CD4-positive, alpha-beta memory T cell (primary cell): ENCODE results near the gene CLDN1. TPM values are rescaled to one million over a fixed set of nuclear protein-coding genes. Genes with fewer than 3 reads are reported as not detected.

Source experiments
- CTCF ChIA-PET: fragments of 350-600 bp; sonication (Branson Sonifier 250); formaldehyde crosslinking; loops from one replicate; lab custom pipeline; 2021; ENCODE audit warnings: inconsistent platforms; ENCODE audit not compliant: partially characterized antibody; lab: Charles Lee
- POLR2A ChIA-PET: fragments of 350-600 bp; sonication (Branson Sonifier 250); formaldehyde crosslinking; loops from one replicate; lab custom pipeline; 2021; ENCODE audit not compliant: partially characterized antibody; lab: Charles Lee
- DNase-seq, 5 donors: peaks; one replicate each; pipeline versions ENCODE4 v3.0.0 to v3.0.0-alpha.2; 2020 to 2022; ENCODE audit warnings: mixed read lengths in 1 of 5
- H3K27ac ChIP-seq: one replicate; pipeline ENCODE4 v1.7.0; 2013; ENCODE audit warnings: low read depth, low read length
- H3K27me3 ChIP-seq: 2 replicates; pipeline ENCODE4 v1.7.0; 2013; ENCODE audit warnings: mild to moderate bottlenecking, low read length, moderate library complexity; ENCODE audit not compliant: insufficient read depth
- H3K36me3 ChIP-seq: 2 replicates; pipeline ENCODE4 v1.7.0; 2013; ENCODE audit warnings: mild to moderate bottlenecking, low read length, moderate library complexity; ENCODE audit not compliant: insufficient read depth
- H3K4me1 ChIP-seq: 2 replicates; pipeline ENCODE4 v1.7.0; 2013; ENCODE audit warnings: mild to moderate bottlenecking, low read length, moderate library complexity; ENCODE audit not compliant: insufficient read depth
- H3K4me3 ChIP-seq, 2 donors: one replicate each; pipeline ENCODE4 v1.7.0; 2013; ENCODE audit warnings: low read length in 2 of 2, mild to moderate bottlenecking in 1 of 2
- H3K9me3 ChIP-seq, 2 donors: one replicate each; pipeline ENCODE4 v1.7.0; 2013; ENCODE audit warnings: low read length in 2 of 2, control low read depth in 1 of 2; ENCODE audit not compliant: control insufficient read depth in 1 of 2
- H3K27ac Mint-ChIP-seq, 7 donors: one replicate each; pipeline ENCODE4 v1.8.0; 2020 to 2021; ENCODE audit warnings: mixed read lengths in 7 of 7, mild to moderate bottlenecking in 6 of 7, inconsistent platforms in 3 of 7, moderate library complexity in 3 of 7
- H3K27me3 Mint-ChIP-seq, 2 donors: one replicate each; pipeline ENCODE4 v1.8.0; 2020 to 2021; ENCODE audit warnings: mixed read lengths in 2 of 2
- H3K36me3 Mint-ChIP-seq, 2 donors: one replicate each; pipeline ENCODE4 v1.8.0; 2020 to 2021; ENCODE audit warnings: mixed read lengths in 2 of 2, inconsistent platforms in 1 of 2, mild to moderate bottlenecking in 1 of 2
- H3K4me1 Mint-ChIP-seq, 4 donors: one replicate each; pipeline ENCODE4 v1.8.0; 2020 to 2021; ENCODE audit warnings: mixed read lengths in 4 of 4, mild to moderate bottlenecking in 1 of 4
- H3K4me3 Mint-ChIP-seq, 8 donors: one replicate each; pipeline ENCODE4 v1.8.0; 2020 to 2021; ENCODE audit warnings: mixed read lengths in 8 of 8, mild to moderate bottlenecking in 7 of 8, moderate library complexity in 6 of 8, inconsistent platforms in 3 of 8
- H3K9me3 Mint-ChIP-seq, 8 donors: one replicate each; pipeline ENCODE4 v1.8.0; 2020 to 2021; ENCODE audit warnings: mixed read lengths in 8 of 8, mild to moderate bottlenecking in 5 of 8, inconsistent platforms in 3 of 8, moderate library complexity in 1 of 8
- intact Hi-C: fragments of 100-400 bp; cut with micrococcal nuclease; formaldehyde crosslinking; loops from one replicate; pipeline ENCODE4 v1.15.1; 2023
- polyA plus RNA-seq, 2 donors: library from polyadenylated mRNA; unstranded; fragments of 300-500 nt; fragmentation: Illumina TruSeq; gene quantifications; one replicate each; pipeline ENCODE4 v1.2.3, GENCODE V29; 2021
- total RNA-seq, 2 experiments: library from RNA; stranded (reverse); gene quantifications; one replicate each; pipeline ENCODE4 v1.2.3, GENCODE V29; 2021

Gene CLDN1
- total and polyA plus RNA-seq, 4 experiments from 2014 or later: not detected

GRCh38 chr3:190345878-190346277 lies 23.6 kb upstream of the CLDN1 start:
- H3K36me3 ChIP-seq: no peaks in the 10 kb centered on the region
- no peak overlapping the region for H3K27ac ChIP-seq
- H3K4me3 ChIP-seq: no peak overlapping the region
- Mint-ChIP-seq H3K4me3 (no peak overlapping the region), H3K27me3 (peaks cover 5 to 7% of the 10 kb centered on the region in 2 donors), H3K36me3 (no peaks in the 10 kb centered on the region), H3K9me3 (peaks cover 0 to 5% (median 0%) of the 10 kb centered on the region in 8 donors), H3K4me1 (peaks cover 0 to 1% (median 0%) of the 10 kb centered on the region in 4 donors), H3K27ac (no peak overlapping the region)
- H3K27me3 ChIP-seq: no peaks in the 10 kb centered on the region
- CTCF ChIA-PET: no interaction called here
- H3K4me1 ChIP-seq: no peaks in the 10 kb centered on the region
- POLR2A ChIA-PET: no interaction called here
- DNase-seq: no peak
- H3K9me3 ChIP-seq: no peaks in the 10 kb centered on the region
- intact Hi-C loops: no loop called here

- ChIA-PET POLR2A (no interaction called here), CTCF (interaction anchor here (2.9 kb wide), 1 partner anchor 23 kb away, joined by 18 read pairs; the partner anchor contains the start of gene CLDN1)
- Mint-ChIP-seq H3K27me3 (peaks cover 5 to 7% of the 10 kb centered on the region in 2 donors), H3K36me3 (no peaks in the 10 kb centered on the region), H3K9me3 (peaks cover 0 to 8% (median under 1%) of the 10 kb centered on the region in 8 donors), H3K27ac (no peak overlapping the region), H3K4me1 (peaks cover 0 to 1% (median 0%) of the 10 kb centered on the region in 4 donors), H3K4me3 (no peak overlapping the region)
- DNase-seq: no peak
- no peaks in the 10 kb centered on the region for H3K9me3 ChIP-seq
- no peaks in the 10 kb centered on the region for H3K27me3 ChIP-seq
- H3K27ac ChIP-seq: no peak overlapping the region
- H3K4me1 ChIP-seq: no peaks in the 10 kb centered on the region
- no peak overlapping the region for H3K4me3 ChIP-seq
- no peaks in the 10 kb centered on the region for H3K36me3 ChIP-seq
- intact Hi-C loops: no loop called here
These were observed 23.0 kb upstream of the CLDN1 start for GRCh38 chr3:190345027-190345821.

GRCh38 chr3:190340071-190340470 lies 17.8 kb upstream of the CLDN1 start:
- DNase-seq: no peak
- Histone ChIP-seq H3K4me3 (no peak overlapping the region), H3K9me3 (no peaks in the 10 kb centered on the region), H3K4me1 (no peaks in the 10 kb centered on the region), H3K27ac (no peak overlapping the region), H3K36me3 (no peaks in the 10 kb centered on the region), H3K27me3 (no peaks in the 10 kb centered on the region)
- peak overlapping the region in 1 of 7 donors; percentile 68 for H3K27ac Mint-ChIP-seq
- peaks cover 0 to 1% (median 0%) of the 10 kb centered on the region in 4 donors for H3K4me1 Mint-ChIP-seq
- H3K27me3 Mint-ChIP-seq: peaks cover 3 to 7% of the 10 kb centered on the region in 2 donors
- peaks cover 0 to 5% (median 0%) of the 10 kb centered on the region in 8 donors for H3K9me3 Mint-ChIP-seq
- no peak overlapping the region for H3K4me3 Mint-ChIP-seq
- POLR2A ChIA-PET: no interaction called here
- CTCF ChIA-PET: interaction anchor here (1.9 kb wide), 1 partner anchor 18 kb away, joined by 6 read pairs; the partner anchor contains the start of gene CLDN1
- no peaks in the 10 kb centered on the region for H3K36me3 Mint-ChIP-seq
- intact Hi-C loops: no loop called here

- Mint-ChIP-seq H3K27ac (no peak overlapping the region), H3K36me3 (no peaks in the 10 kb centered on the region), H3K4me1 (peaks cover 0 to 1% (median 0%) of the 10 kb centered on the region in 4 donors), H3K4me3 (no peak overlapping the region), H3K27me3 (peaks cover 3 to 5% of the 10 kb centered on the region in 2 donors), H3K9me3 (peaks cover 0 to 5% (median 0%) of the 10 kb centered on the region in 8 donors)
- ChIA-PET CTCF (interaction anchor here (1.9 kb wide), 1 partner anchor 17 kb away, joined by 6 read pairs; the partner anchor contains the start of gene CLDN1), POLR2A (no interaction called here)
- no peaks in the 10 kb centered on the region for H3K27me3 ChIP-seq
- H3K27ac ChIP-seq: no peak overlapping the region
- no peak overlapping the region for H3K4me3 ChIP-seq
- intact Hi-C loops: no loop called here
- no peaks in the 10 kb centered on the region for H3K4me1 ChIP-seq
- H3K36me3 ChIP-seq: no peaks in the 10 kb centered on the region
- H3K9me3 ChIP-seq: no peaks in the 10 kb centered on the region
- no peak for DNase-seq
These were observed 16.9 kb upstream of the CLDN1 start for GRCh38 chr3:190339130-190339529.

GRCh38 chr3:190338717-190339116 lies 16.5 kb upstream of the CLDN1 start:
- H3K4me1 ChIP-seq: no peaks in the 10 kb centered on the region
- Mint-ChIP-seq H3K36me3 (no peaks in the 10 kb centered on the region), H3K4me3 (no peak overlapping the region), H3K27me3 (peaks cover 5 to 6% of the 10 kb centered on the region in 2 donors), H3K9me3 (peaks cover 0 to 5% (median 0%) of the 10 kb centered on the region in 8 donors), H3K4me1 (peaks cover 0 to 1% (median 0%) of the 10 kb centered on the region in 4 donors), H3K27ac (no peak overlapping the region)
- no peaks in the 10 kb centered on the region for H3K9me3 ChIP-seq
- H3K27ac ChIP-seq: no peak overlapping the region
- H3K4me3 ChIP-seq: no peak overlapping the region
- intact Hi-C loops: no loop called here
- DNase-seq: no peak
- H3K36me3 ChIP-seq: no peaks in the 10 kb centered on the region
- CTCF ChIA-PET: interaction anchor here (1.5 to 1.9 kb wide), 2 partner anchors 12 to 17 kb away, joined by 3 to 6 read pairs; partner anchors contain the start of gene CLDN1
- no peaks in the 10 kb centered on the region for H3K27me3 ChIP-seq
- POLR2A ChIA-PET: no interaction called here

GRCh38 chr3:190337301-190337700 lies 15.1 kb upstream of the CLDN1 start:
- no peaks in the 10 kb centered on the region for H3K36me3 Mint-ChIP-seq
- POLR2A ChIA-PET: no interaction called here

GRCh38 chr3:190336516-190337189 lies 14.4 kb upstream of the CLDN1 start:
- DNase-seq: no peak
- H3K9me3 ChIP-seq: no peaks in the 10 kb centered on the region
- H3K4me1 Mint-ChIP-seq: peaks cover 0 to 1% (median 0%) of the 10 kb centered on the region in 4 donors
- intact Hi-C loops: no loop called here
- no peaks in the 10 kb centered on the region for H3K4me1 ChIP-seq
- no peaks in the 10 kb centered on the region for H3K27me3 ChIP-seq
- no peak overlapping the region for H3K27ac Mint-ChIP-seq
- no peak overlapping the region for H3K27ac ChIP-seq
- H3K4me3 Mint-ChIP-seq: peak overlapping the region in 1 of 8 donors; percentile 2
- H3K4me3 ChIP-seq: no peak overlapping the region
- POLR2A ChIA-PET: no interaction called here
- H3K36me3 ChIP-seq: no peaks in the 10 kb centered on the region
- CTCF ChIA-PET: interaction anchor here (0.9 to 3.6 kb wide), 3 partner anchors 8 to 375 kb away, joined by 3 to 19 read pairs (median 4); partner anchors contain the start of gene CLDN1
- no peaks in the 10 kb centered on the region for H3K36me3 Mint-ChIP-seq
- peaks cover 5 to 6% of the 10 kb centered on the region in 2 donors for H3K27me3 Mint-ChIP-seq
- peaks cover 0 to 5% (median 0%) of the 10 kb centered on the region in 8 donors for H3K9me3 Mint-ChIP-seq

More at GRCh38 chr3:190337301-190337700, 15.1 kb upstream of the CLDN1 start:
- H3K4me3 ChIP-seq: no peak overlapping the region
- intact Hi-C loops: no loop called here
- peaks cover 0 to 5% (median 0%) of the 10 kb centered on the region in 8 donors for H3K9me3 Mint-ChIP-seq
- H3K4me1 ChIP-seq: no peaks in the 10 kb centered on the region
- no peaks in the 10 kb centered on the region for H3K36me3 ChIP-seq
- CTCF ChIA-PET: interaction anchor here (0.9 to 3.6 kb wide), 4 partner anchors 8 to 376 kb away, joined by 3 to 19 read pairs (median 4); partner anchors contain the start of gene CLDN1
- no peaks in the 10 kb centered on the region for H3K9me3 ChIP-seq
- H3K27me3 ChIP-seq: no peaks in the 10 kb centered on the region
- peak overlapping the region in 1 of 8 donors; percentile 2 for H3K4me3 Mint-ChIP-seq
- peaks cover 5 to 6% of the 10 kb centered on the region in 2 donors for H3K27me3 Mint-ChIP-seq
- peaks cover 0 to 1% (median 0%) of the 10 kb centered on the region in 4 donors for H3K4me1 Mint-ChIP-seq
- no peak for DNase-seq
- H3K27ac ChIP-seq: no peak overlapping the region
- H3K27ac Mint-ChIP-seq: no peak overlapping the region
